Measurements from ENCODE around the gene TSSK6.

Gene TSSK6

DNA sequence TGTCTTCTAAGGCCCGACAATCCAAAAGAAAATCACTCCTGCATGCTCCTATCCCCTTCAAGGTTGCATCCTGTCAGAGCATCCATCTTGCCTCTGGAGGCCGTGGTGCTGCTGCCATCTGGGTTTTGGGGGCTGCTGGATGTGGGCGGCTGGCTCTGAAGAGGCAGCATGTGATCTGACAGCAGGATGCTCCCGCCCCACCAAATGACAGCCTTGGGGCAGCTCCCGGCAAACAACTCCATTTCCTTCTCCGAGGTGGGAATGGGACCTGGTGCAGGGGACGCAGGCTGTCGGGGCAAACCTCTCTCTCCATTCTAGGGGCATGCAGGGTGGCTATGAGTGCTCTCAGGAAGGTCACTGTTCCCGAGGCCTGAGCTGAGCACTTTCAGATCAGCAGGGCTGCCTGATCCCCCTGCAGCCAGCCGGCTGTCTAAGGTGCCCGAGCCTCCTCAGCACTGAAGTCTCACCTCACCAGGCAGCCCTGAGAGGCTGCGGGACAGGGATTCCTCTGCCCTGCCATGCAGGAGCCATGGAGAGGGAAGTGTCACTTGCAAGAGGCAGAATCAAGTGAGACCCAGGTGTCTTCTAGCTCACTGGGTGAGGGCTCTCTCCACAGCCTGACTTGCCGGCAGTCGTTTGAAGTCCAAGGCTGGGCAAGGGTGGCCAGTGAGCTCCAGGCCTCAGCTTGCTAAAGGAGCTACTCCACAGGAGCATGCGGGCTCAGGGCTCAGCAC is 28.8 kb downstream of the TSSK6 start:
- TF ChIP-seq CTCF (conservative IDR thresholded peaks at IDR 0.05; ENCODE audit: low read depth, low read length): no peak
- no peak for DNase-seq (ENCODE audit: low read depth)
- H3K4me3 ChIP-seq (ENCODE audit: low read length): no peak overlapping the region

GRCh38 chr19:19485998-19486290 is 29.4 kb downstream of the TSSK6 start:
- no peak overlapping the region for H3K4me3 ChIP-seq (ENCODE audit: low read length)
- no peak for DNase-seq (ENCODE audit: low read depth)
- TF ChIP-seq CTCF (conservative IDR thresholded peaks at IDR 0.05; ENCODE audit: low read depth, low read length): no peak

GRCh38 chr19:19485161-19485997 is 30.0 kb downstream of the TSSK6 start:
- no peak overlapping the region for H3K4me3 ChIP-seq (ENCODE audit: low read length)
- TF ChIP-seq CTCF (conservative IDR thresholded peaks at IDR 0.05; ENCODE audit: low read depth, low read length): no peak
- DNase-seq (ENCODE audit: low read depth): no peak

- no peak for TF ChIP-seq CTCF (conservative IDR thresholded peaks at IDR 0.05; ENCODE audit: low read depth, low read length)
- DNase-seq (ENCODE audit: low read depth): no peak
- H3K4me3 ChIP-seq (ENCODE audit: low read length): no peak overlapping the region
These were observed 32.3 kb downstream of the TSSK6 start for GRCh38 chr19:19482809-19483596.

- no peak overlapping the region for H3K4me3 ChIP-seq (ENCODE audit: low read length)
- no peak for TF ChIP-seq CTCF (conservative IDR thresholded peaks at IDR 0.05; ENCODE audit: low read depth, low read length)
- DNase-seq (ENCODE audit: low read depth): no peak
These were observed 34.7 kb downstream of the TSSK6 start for GRCh38 chr19:19480688-19481087.

- DNase-seq (ENCODE audit: low read depth): no peak
- TF ChIP-seq CTCF (conservative IDR thresholded peaks at IDR 0.05; ENCODE audit: low read depth, low read length): no peak
- H3K4me3 ChIP-seq (ENCODE audit: low read length): no peak overlapping the region
These were observed 37.5 kb downstream of the TSSK6 start for GRCh38 chr19:19477705-19478383.

Measured in retinal pigment epithelial cell (primary cell).